Astrocyte (in vitro differentiated cells and primary cell): ENCODE data around the gene CPTP. TPM values are rescaled to one million over a fixed set of nuclear protein-coding genes. Genes with fewer than 3 reads are reported as not detected.

Experiments used
- DNase-seq: peaks from one replicate; pipeline ENCODE4 v3.0.0-alpha.2; 2010; ENCODE audit warnings: low read depth
- FAIRE-seq: peaks from 2 replicates; lab custom pipeline; 2011; peaks lifted over from hg19 to GRCh38; lab: Jason Lieb, UNC
- H2AFZ ChIP-seq: 2 replicates; pipeline ENCODE4 v1.6.0; 2012; ENCODE audit warnings: low read depth, low read length, inconsistent platforms
- H3K27ac ChIP-seq: 2 replicates; pipeline ENCODE4 v1.5.1; 2011; ENCODE audit warnings: low read depth, low read length, inconsistent platforms
- H3K27me3 ChIP-seq: 2 replicates; pipeline ENCODE4 v1.6.0; 2011; ENCODE audit warnings: low read length, inconsistent platforms; ENCODE audit not compliant: insufficient read depth
- H3K36me3 ChIP-seq: 2 replicates; pipeline ENCODE4 v1.5.1; 2011; ENCODE audit warnings: low read length, inconsistent platforms; ENCODE audit not compliant: insufficient read depth
- H3K4me1 ChIP-seq: 2 replicates; pipeline ENCODE4 v1.5.1; 2011; ENCODE audit warnings: low read length, inconsistent platforms; ENCODE audit not compliant: insufficient read depth
- H3K4me2 ChIP-seq: 2 replicates; pipeline ENCODE4 v1.6.0; 2012; ENCODE audit warnings: low read length, inconsistent platforms
- H3K4me3 ChIP-seq: 2 replicates; pipeline ENCODE4 v1.5.1; 2011; ENCODE audit warnings: low read depth, mild to moderate bottlenecking, low read length, inconsistent platforms; ENCODE audit not compliant: insufficient read depth
- H3K79me2 ChIP-seq: 2 replicates; pipeline ENCODE4 v1.6.0; 2012; ENCODE audit warnings: mild to moderate bottlenecking, low read length, inconsistent platforms; ENCODE audit not compliant: insufficient read depth
- H3K9ac ChIP-seq: 2 replicates; pipeline ENCODE4 v1.6.0; 2012; ENCODE audit warnings: mild to moderate bottlenecking, low read length, inconsistent platforms
- H3K9me3 ChIP-seq: 2 replicates; pipeline ENCODE4 v1.5.1; 2012; ENCODE audit warnings: low read depth, mild to moderate bottlenecking, low read length, inconsistent platforms; ENCODE audit not compliant: insufficient read depth
- H4K20me1 ChIP-seq: 2 replicates; pipeline ENCODE4 v1.6.0; 2012; ENCODE audit warnings: low read length, inconsistent platforms; ENCODE audit not compliant: insufficient read depth
- H3K27ac Mint-ChIP-seq: one replicate; pipeline ENCODE4 v1.8.0; 2021; ENCODE audit warnings: mild to moderate bottlenecking, mixed read lengths; ENCODE audit not compliant: unreplicated experiment
- H3K27me3 Mint-ChIP-seq: one replicate; pipeline ENCODE4 v1.8.0; 2021; ENCODE audit warnings: low read depth, mixed read lengths; ENCODE audit not compliant: unreplicated experiment
- H3K36me3 Mint-ChIP-seq: one replicate; pipeline ENCODE4 v1.8.0; 2021; ENCODE audit warnings: low read depth, mixed read lengths; ENCODE audit not compliant: unreplicated experiment
- H3K4me1 Mint-ChIP-seq: one replicate; pipeline ENCODE4 v1.8.0; 2021; ENCODE audit warnings: low read depth, mixed read lengths; ENCODE audit not compliant: unreplicated experiment
- H3K4me3 Mint-ChIP-seq: one replicate; pipeline ENCODE4 v1.8.0; 2021; ENCODE audit warnings: mild to moderate bottlenecking, moderate library complexity, mixed read lengths; ENCODE audit not compliant: unreplicated experiment
- H3K9me3 Mint-ChIP-seq: one replicate; pipeline ENCODE4 v1.8.0; 2021; ENCODE audit warnings: mild to moderate bottlenecking, mixed read lengths; ENCODE audit not compliant: unreplicated experiment
- EZH2 ChIP-seq: IDR thresholded peaks from 2 replicates; pipeline ENCODE4 v1.6.1; 2012; ENCODE audit warnings: mild to moderate bottlenecking, low read length, inconsistent platforms; ENCODE audit not compliant: insufficient read depth
- total RNA-seq: library from RNA; stranded (reverse); gene quantifications from 2 replicates; pipeline ENCODE4 v1.2.1, GENCODE V29; 2021
- TF ChIP-seq, protein P1 (sequence below): IDR thresholded peaks from 2 replicates; pipeline ENCODE4 v1.5.1; 2011; ENCODE audit warnings: low read depth, mild to moderate bottlenecking, inconsistent platforms, low read length, moderate library complexity; ENCODE audit not compliant: insufficient read depth

Gene CPTP
- total RNA-seq, 1 donor from 2014 or later, result 28.5 TPM

DNA sequence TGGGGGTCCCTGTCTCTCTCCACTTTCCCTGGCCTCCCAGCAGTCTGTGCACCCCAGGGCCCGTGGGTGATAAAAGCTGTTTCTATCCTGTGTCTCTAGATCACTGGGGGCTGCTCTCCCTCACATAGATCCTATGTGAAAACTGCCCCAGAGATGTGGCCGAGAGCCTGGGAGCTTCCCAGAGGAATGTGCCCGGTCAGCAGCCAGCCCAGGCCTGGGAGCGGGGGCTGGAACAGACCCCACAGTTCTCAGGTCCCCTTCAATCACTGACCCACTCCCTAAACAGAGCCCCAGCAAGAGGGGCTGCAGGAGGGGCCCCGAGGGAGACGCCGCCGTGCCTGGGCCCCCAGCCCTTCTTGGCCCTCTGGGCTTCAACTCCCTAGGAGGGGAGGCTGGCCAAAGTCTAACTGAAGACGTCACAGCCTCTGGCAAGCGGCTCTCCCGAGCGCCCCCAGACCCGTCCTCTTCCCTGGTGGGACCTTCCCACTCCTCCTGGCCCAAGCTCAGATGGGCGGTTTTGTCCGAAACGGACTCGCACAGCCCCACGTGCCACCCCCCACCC, 33.4 kb downstream of the CPTP start:
- Histone ChIP-seq H3K27ac (peak overlapping the region; percentile 96), H3K9me3 (no peaks in the 10 kb centered on the region), H3K9ac (peak overlapping the region; percentile 95), H3K27me3 (no peaks in the 10 kb centered on the region), H4K20me1 (peaks cover 32% of the 10 kb centered on the region), H2AFZ (peak overlapping the region; percentile 4), H3K4me3 (peak overlapping the region; percentile 83), H3K36me3 (peaks cover 4% of the 10 kb centered on the region), H3K4me2 (peak overlapping the region; percentile 97), H3K4me1 (peaks cover 51% of the 10 kb centered on the region), H3K79me2 (peaks cover 43% of the 10 kb centered on the region)
- DNase-seq (peak; percentile 5), FAIRE-seq (no peak)
- TF ChIP-seq, protein P1, sequence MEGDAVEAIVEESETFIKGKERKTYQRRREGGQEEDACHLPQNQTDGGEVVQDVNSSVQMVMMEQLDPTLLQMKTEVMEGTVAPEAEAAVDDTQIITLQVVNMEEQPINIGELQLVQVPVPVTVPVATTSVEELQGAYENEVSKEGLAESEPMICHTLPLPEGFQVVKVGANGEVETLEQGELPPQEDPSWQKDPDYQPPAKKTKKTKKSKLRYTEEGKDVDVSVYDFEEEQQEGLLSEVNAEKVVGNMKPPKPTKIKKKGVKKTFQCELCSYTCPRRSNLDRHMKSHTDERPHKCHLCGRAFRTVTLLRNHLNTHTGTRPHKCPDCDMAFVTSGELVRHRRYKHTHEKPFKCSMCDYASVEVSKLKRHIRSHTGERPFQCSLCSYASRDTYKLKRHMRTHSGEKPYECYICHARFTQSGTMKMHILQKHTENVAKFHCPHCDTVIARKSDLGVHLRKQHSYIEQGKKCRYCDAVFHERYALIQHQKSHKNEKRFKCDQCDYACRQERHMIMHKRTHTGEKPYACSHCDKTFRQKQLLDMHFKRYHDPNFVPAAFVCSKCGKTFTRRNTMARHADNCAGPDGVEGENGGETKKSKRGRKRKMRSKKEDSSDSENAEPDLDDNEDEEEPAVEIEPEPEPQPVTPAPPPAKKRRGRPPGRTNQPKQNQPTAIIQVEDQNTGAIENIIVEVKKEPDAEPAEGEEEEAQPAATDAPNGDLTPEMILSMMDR, result no peak
- no peak for TF ChIP-seq EZH2
- Mint-ChIP-seq H3K4me1 (peaks cover 24% of the 10 kb centered on the region), H3K4me3 (peak overlapping the region; percentile 83), H3K36me3 (peaks cover 3% of the 10 kb centered on the region), H3K9me3 (no peaks in the 10 kb centered on the region), H3K27me3 (peaks cover 2% of the 10 kb centered on the region), H3K27ac (peak overlapping the region; percentile 96)

DNA sequence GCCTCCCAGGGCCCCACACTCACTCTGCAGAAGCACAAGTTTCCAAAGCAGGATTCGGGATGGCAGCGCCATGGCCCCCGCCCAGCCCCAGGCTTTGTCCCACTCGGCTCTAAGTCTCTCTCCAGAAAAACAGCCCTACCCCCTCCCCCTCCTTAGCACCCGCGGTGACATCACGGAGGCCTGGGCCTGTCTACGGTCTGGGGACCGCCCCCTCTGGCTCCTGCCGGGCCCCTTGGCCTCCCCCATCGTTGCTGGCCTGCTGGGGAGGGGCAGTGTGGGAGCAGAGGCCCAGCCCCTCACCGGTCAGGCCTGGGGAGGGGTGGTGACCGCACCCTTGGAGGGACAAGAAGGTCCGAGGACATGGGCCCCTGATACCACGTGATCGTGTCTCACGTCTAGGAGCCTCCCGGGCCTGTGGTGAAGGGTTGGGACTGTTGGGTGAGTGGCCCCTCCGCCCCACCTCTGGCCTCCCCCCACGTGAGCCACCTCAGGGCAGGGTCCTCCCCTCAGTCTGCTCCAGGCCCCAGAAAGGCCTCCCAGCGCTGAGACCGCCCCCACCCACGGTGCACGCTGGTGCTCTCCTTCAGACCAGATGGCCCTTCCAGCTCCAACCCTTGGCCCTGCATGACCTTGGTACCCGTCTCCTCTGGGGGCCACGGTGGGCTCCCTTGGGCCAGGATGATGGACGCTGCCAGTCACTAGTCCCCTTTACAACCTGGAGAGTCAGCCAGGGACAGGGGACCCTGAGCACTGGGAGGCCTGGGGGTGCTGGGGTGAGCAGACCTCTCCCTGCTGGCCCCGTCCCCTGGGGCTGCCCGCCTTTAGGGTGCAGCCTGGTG, 34.0 kb downstream of the CPTP start, which contains the start of gene MXRA8:
Gene MXRA8, minus strand, starts transcription at position 123 of the 839 bp plus-strand sequence. Its CDS starts 51 bp downstream, at position 72.
- Histone ChIP-seq H3K79me2 (peaks cover 40% of the 10 kb centered on the region), H4K20me1 (peaks cover 25% of the 10 kb centered on the region), H3K27me3 (no peaks in the 10 kb centered on the region), H3K27ac (peak within 1 kb of the TSS; percentile 96), H3K4me3 (peak within 1 kb of the TSS; percentile 83), H3K4me1 (peaks cover 49% of the 10 kb centered on the region), H2AFZ (peak within 1 kb of the TSS; percentile 17), H3K4me2 (peak within 1 kb of the TSS; percentile 97), H3K36me3 (no peaks in the 10 kb centered on the region), H3K9ac (peak within 1 kb of the TSS; percentile 95), H3K9me3 (no peaks in the 10 kb centered on the region)
- H3K4me1 Mint-ChIP-seq, result peaks cover 24% of the 10 kb centered on the region
- H3K4me3 Mint-ChIP-seq, result peak within 1 kb of the TSS; percentile 83
- TF ChIP-seq, protein P1, result no peak
- no peak for TF ChIP-seq EZH2
- H3K27ac Mint-ChIP-seq, result peak within 1 kb of the TSS; percentile 97
- DNase-seq (peak; percentile 77), FAIRE-seq (no peak)
- H3K36me3 Mint-ChIP-seq, result peaks cover 3% of the 10 kb centered on the region
- H3K9me3 Mint-ChIP-seq, result no peaks in the 10 kb centered on the region
- H3K27me3 Mint-ChIP-seq, result peaks cover 2% of the 10 kb centered on the region
